OCI-LY7 (cell line): Measurements from ENCODE around the gene OR52I2. TPM values are rescaled to one million over a fixed set of nuclear protein-coding genes. Genes with fewer than 3 reads are reported as not detected.
A peak's percentile ranks its signal among the peaks of the same experiment; 100 is the strongest.

Experiments
- BruUV-seq: library from RNA; stranded (reverse); fragments of 400-500 nt; replicated peaks from 2 replicates; lab custom pipeline; 2021; lab: Mats Ljungman, UMichigan
- CTCF ChIA-PET: fragments of 300-600 bp; sonication (Branson Sonifier 250); formaldehyde crosslinking; loops from one replicate; lab custom pipeline; 2022; ENCODE audit warnings: antibody characterized with exemption; ENCODE audit not compliant: unreplicated experiment; lab: Charles Lee
- POLR2A ChIA-PET: fragments of 300-600 bp; sonication (Branson Sonifier 250); formaldehyde crosslinking; loops from one replicate; lab custom pipeline; 2022; ENCODE audit warnings: antibody characterized with exemption; lab: Charles Lee
- DNase-seq: peaks from one replicate; pipeline ENCODE4 v3.0.0-alpha.2; 2015; ENCODE audit warnings: low spot score
- H2AFZ ChIP-seq: fragments of 200-600 bp; sonication (generic), shearing (Covaris generic); 2 replicates; pipeline ENCODE4 v1.6.1; 2014; ENCODE audit warnings: mild to moderate bottlenecking, antibody characterized with exemption, low read length, moderate library complexity
- H3K27ac ChIP-seq: fragments of 200-600 bp; sonication (generic); 2 replicates; pipeline ENCODE4 v1.5.1; 2014; ENCODE audit warnings: mixed run types, low read depth, mild to moderate bottlenecking, moderate library complexity, low read length, inconsistent platforms; ENCODE audit not compliant: poor library complexity, severe bottlenecking
- H3K36me3 ChIP-seq: fragments of 200-600 bp; sonication (generic); 2 replicates; pipeline ENCODE4 v1.6.1; 2014; ENCODE audit warnings: mild to moderate bottlenecking, antibody characterized with exemption, low read length, moderate library complexity, mixed read lengths; ENCODE audit not compliant: insufficient read depth
- H3K4me1 ChIP-seq: fragments of 200-600 bp; sonication (generic); 2 replicates; pipeline ENCODE4 v1.5.1; 2014; ENCODE audit warnings: mild to moderate bottlenecking, low read length; ENCODE audit not compliant: insufficient read depth, poor library complexity, severe bottlenecking
- H3K4me2 ChIP-seq: fragments of 200-600 bp; sonication (generic); 2 replicates; pipeline ENCODE4 v1.6.1; 2014; ENCODE audit warnings: mild to moderate bottlenecking, low read length
- H3K4me3 ChIP-seq: fragments of 200-600 bp; sonication (generic); 2 replicates; pipeline ENCODE4 v1.5.1; 2014; ENCODE audit warnings: mild to moderate bottlenecking, low read depth, low read length; ENCODE audit not compliant: poor library complexity, severe bottlenecking
- H3K79me2 ChIP-seq: fragments of 200-600 bp; sonication (generic); 2 replicates; pipeline ENCODE4 v1.6.1; 2016; ENCODE audit warnings: low read depth, mild to moderate bottlenecking, low read length, moderate library complexity, mixed read lengths; ENCODE audit not compliant: insufficient read depth
- H3K9me2 ChIP-seq: fragments of 200-600 bp; sonication (generic); 2 replicates; pipeline ENCODE4 v1.6.1; 2016; ENCODE audit warnings: mild to moderate bottlenecking, low read length, mixed read lengths; ENCODE audit not compliant: insufficient read depth
- H3K9me3 ChIP-seq: fragments of 200-600 bp; sonication (generic); 2 replicates; pipeline ENCODE4 v1.6.1; 2014; ENCODE audit warnings: mild to moderate bottlenecking, mixed run types, low read length, mixed read lengths
- H4K20me1 ChIP-seq: fragments of 200-600 bp; sonication (generic); 2 replicates; pipeline ENCODE4 v1.6.1; 2014; ENCODE audit warnings: mild to moderate bottlenecking, antibody characterized with exemption, low read length, moderate library complexity, mixed read lengths; ENCODE audit not compliant: insufficient read depth
- EZH2phosphoT487 ChIP-seq: fragments of 200-600 bp; sonication (generic); IDR thresholded peaks from 2 replicates; pipeline ENCODE4 v1.6.1; 2018; ENCODE audit warnings: low read depth, borderline replicate concordance, mild to moderate bottlenecking, mixed run types, antibody characterized with exemption, low read length, moderate library complexity, mixed read lengths
- intact Hi-C: fragments of 100-400 bp; cut with micrococcal nuclease; formaldehyde crosslinking; loops from one replicate; pipeline ENCODE4 v1.10.0; 2022; ENCODE audit not compliant: unreplicated experiment
- total RNA-seq, 2 experiments: library from RNA; depleted of rRNA in 1 of 2; stranded (reverse); fragments of >200 nt in 1 of 2; shearing (Covaris generic) in 1 of 2; gene quantifications; 2 replicates each; pipeline ENCODE4 v1.2.3, GENCODE V29; 2014 to 2022
- TF ChIP-seq, protein P1 (sequence below): fragments of 200-600 bp; sonication (generic); conservative IDR thresholded peaks from 2 replicates; pipeline ENCODE4 v1.5.1; 2014; ENCODE audit warnings: mild to moderate bottlenecking, antibody characterized with exemption, low read length, moderate library complexity, mixed read lengths

The OR52I2 gene
- total RNA-seq, 2 experiments from 2014 or later, result not detected

GRCh38 chr11:4547416-4547815 lies 34.1 kb upstream of the OR52I2 start:
- BruUV-seq, result no TSS peak
- Histone ChIP-seq H3K79me2 (no peaks in the 10 kb centered on the region), H2AFZ (no peak overlapping the region), H3K4me3 (no peak overlapping the region), H3K9me3 (no peaks in the 10 kb centered on the region), H3K27ac (no peak overlapping the region), H3K9me2 (no peaks in the 10 kb centered on the region), H4K20me1 (no peaks in the 10 kb centered on the region), H3K36me3 (no peaks in the 10 kb centered on the region), H3K4me1 (no peaks in the 10 kb centered on the region), H3K4me2 (no peak overlapping the region)
- intact Hi-C loops, result no loop called here
- CTCF ChIA-PET, result no interaction called here
- no peak for DNase-seq
- TF ChIP-seq, protein P1, sequence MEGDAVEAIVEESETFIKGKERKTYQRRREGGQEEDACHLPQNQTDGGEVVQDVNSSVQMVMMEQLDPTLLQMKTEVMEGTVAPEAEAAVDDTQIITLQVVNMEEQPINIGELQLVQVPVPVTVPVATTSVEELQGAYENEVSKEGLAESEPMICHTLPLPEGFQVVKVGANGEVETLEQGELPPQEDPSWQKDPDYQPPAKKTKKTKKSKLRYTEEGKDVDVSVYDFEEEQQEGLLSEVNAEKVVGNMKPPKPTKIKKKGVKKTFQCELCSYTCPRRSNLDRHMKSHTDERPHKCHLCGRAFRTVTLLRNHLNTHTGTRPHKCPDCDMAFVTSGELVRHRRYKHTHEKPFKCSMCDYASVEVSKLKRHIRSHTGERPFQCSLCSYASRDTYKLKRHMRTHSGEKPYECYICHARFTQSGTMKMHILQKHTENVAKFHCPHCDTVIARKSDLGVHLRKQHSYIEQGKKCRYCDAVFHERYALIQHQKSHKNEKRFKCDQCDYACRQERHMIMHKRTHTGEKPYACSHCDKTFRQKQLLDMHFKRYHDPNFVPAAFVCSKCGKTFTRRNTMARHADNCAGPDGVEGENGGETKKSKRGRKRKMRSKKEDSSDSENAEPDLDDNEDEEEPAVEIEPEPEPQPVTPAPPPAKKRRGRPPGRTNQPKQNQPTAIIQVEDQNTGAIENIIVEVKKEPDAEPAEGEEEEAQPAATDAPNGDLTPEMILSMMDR, result no peak
- TF ChIP-seq EZH2phosphoT487, result no peak
- POLR2A ChIA-PET, result no interaction called here

DNA sequence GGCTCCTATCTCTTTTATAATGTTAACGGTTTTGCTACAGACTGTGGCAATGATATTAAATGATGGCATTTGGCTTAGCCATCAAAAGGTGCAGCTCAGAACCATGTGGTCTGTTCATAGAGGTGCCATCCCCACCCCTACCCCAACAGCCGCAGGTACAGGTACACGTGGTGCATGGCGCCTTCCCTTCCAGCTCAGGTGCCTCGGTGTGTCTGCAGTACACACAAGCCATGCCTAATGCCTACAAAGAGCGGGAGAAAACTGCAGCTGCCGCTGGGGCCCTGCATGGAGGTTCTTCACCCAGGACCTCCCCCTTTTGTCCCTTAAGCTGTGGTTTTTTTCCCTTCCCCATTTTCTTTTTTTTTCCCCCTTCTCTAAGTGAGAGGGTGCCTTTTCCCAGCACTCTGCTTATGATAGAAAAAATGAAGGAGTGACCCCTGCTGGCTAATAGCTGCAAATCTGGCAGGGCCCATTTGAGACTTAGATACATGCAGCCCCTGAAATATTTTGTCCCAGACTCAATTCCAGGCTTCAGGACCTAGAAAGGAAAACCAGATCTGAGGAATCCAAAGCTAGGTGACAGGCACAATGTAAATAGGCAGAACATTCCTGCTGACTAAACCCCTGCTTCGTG lies 30.1 kb upstream of the OR52I2 start:
- intact Hi-C loops, result loop anchor here (1.0 kb wide), 1 partner anchor 364 kb away; no protein-coding TSS in a partner anchor
- Histone ChIP-seq H3K4me3 (no peak overlapping the region), H3K27ac (no peak overlapping the region), H4K20me1 (no peaks in the 10 kb centered on the region), H3K79me2 (no peaks in the 10 kb centered on the region), H2AFZ (no peak overlapping the region), H3K9me3 (no peaks in the 10 kb centered on the region), H3K36me3 (no peaks in the 10 kb centered on the region), H3K4me2 (no peak overlapping the region), H3K9me2 (no peaks in the 10 kb centered on the region), H3K4me1 (no peaks in the 10 kb centered on the region)
- BruUV-seq, result no TSS peak
- TF ChIP-seq, protein P1, result peak; percentile 67
- TF ChIP-seq EZH2phosphoT487, result no peak
- ChIA-PET CTCF (no interaction called here), POLR2A (no interaction called here)
- DNase-seq, result no peak
